K562 (cell line): Measurements from ENCODE around the gene NRG2.
A peak's percentile ranks its signal among the peaks of the same experiment; 100 is the strongest.

Experiments
- BACH1 ChIP-seq: fragments of 200-800 bp; sonication (Bioruptor generic); IDR thresholded peaks from 2 replicates; pipeline ENCODE4 v1.6.1; 2016; ENCODE audit warnings: missing genetic modification characterization, missing compliant biosample characterization
- CHD4 ChIP-seq: fragments of 200-600 bp; sonication (generic); IDR thresholded peaks from 3 replicates; pipeline ENCODE4 v1.6.1; 2012; ENCODE audit warnings: low read depth, mild to moderate bottlenecking, mixed read lengths, low read length, inconsistent platforms; ENCODE audit not compliant: insufficient read depth, insufficient replicate concordance, poor library complexity, severe bottlenecking
- CXXC5 ChIP-seq: fragments of 250-450 bp; sonication (Bioruptor Pico); IDR thresholded peaks from 2 replicates; pipeline ENCODE4 v1.8.0; 2022; ENCODE audit warnings: inconsistent platforms, mild to moderate bottlenecking, moderate library complexity
- FOXA1 ChIP-seq: fragments of 450-650 bp; IDR thresholded peaks from 2 replicates; pipeline ENCODE4 v1.6.1; 2016; ENCODE audit warnings: mild to moderate bottlenecking, borderline replicate concordance
- FUS ChIP-seq: fragments of 200-400 bp; formaldehyde crosslinking; optimal IDR thresholded peaks from 2 replicates; pipeline ENCODE3; 2017; ENCODE audit warnings: low read depth, low read length
- IRF2 ChIP-seq: sonication (generic); formaldehyde crosslinking; IDR thresholded peaks from 2 replicates; pipeline ENCODE4 v1.8.1; 2022; ENCODE audit warnings: mild to moderate bottlenecking, missing genetic modification reagents
- POLR2AphosphoS5 ChIP-seq: IDR thresholded peaks from 2 replicates; pipeline ENCODE4 v1.6.1; 2011; ENCODE audit warnings: mild to moderate bottlenecking, low read depth, low read length, moderate library complexity; ENCODE audit not compliant: control insufficient read depth, insufficient read depth
- RBM34 ChIP-seq: fragments of 200-400 bp; formaldehyde crosslinking; IDR thresholded peaks from 2 replicates; pipeline ENCODE4 v1.6.1; 2018; ENCODE audit warnings: low read length, borderline replicate concordance; ENCODE audit not compliant: insufficient read depth
- SIN3A ChIP-seq, 2 experiments: fragments of 150-350 bp in 1 of 2; IDR thresholded peaks; 2 replicates each; pipeline ENCODE4 v1.6.1; 2011 to 2016; ENCODE audit warnings: borderline replicate concordance in 2 of 2, low read depth in 2 of 2, low read length in 2 of 2, mild to moderate bottlenecking in 2 of 2, moderate library complexity in 2 of 2; ENCODE audit not compliant: control insufficient read depth in 1 of 2

DNA sequence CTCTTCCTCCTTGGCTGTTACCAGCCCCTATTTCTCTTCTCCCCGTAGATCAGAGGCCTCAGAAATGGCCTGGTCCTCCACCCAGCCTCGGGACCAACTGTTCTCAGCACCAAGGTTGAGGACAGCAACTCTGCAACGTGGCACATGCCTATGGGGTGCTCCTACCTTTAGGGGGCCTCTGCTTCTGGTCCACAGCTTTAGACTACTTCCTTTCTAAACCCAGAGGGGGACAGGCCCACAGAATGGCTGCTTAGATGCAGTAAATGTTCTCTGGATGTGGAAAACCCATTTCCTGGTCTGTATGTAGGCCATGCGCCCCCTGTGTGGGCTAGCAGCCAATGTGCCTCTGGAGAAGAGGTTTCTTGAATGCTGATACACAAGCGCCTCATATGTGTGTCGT, 68.4 kb downstream of the NRG2 start:
- TF ChIP-seq FOXA1 = no peak
- no peak for TF ChIP-seq BACH1 (tag)
- TF ChIP-seq RBM34 = no peak
- no peak for TF ChIP-seq IRF2
- TF ChIP-seq POLR2AphosphoS5 = no peak
- no peak for TF ChIP-seq FUS
- no peak for TF ChIP-seq CXXC5 (CRISPR knock-in tag)
- TF ChIP-seq CHD4 = no peak
- 0 out of 4 replicates have a peak, but pooled peaks of 1 of the 2 experiments have one; percentile 28 for TF ChIP-seq SIN3A (IDR thresholded peaks at IDR 0.05; ENCODE audit: borderline replicate concordance in 2 of 2, control insufficient read depth in 1 of 2, low read depth in 2 of 2, low read length in 2 of 2)
